ENCODE measurements around the gene CCDC138.

DNA sequence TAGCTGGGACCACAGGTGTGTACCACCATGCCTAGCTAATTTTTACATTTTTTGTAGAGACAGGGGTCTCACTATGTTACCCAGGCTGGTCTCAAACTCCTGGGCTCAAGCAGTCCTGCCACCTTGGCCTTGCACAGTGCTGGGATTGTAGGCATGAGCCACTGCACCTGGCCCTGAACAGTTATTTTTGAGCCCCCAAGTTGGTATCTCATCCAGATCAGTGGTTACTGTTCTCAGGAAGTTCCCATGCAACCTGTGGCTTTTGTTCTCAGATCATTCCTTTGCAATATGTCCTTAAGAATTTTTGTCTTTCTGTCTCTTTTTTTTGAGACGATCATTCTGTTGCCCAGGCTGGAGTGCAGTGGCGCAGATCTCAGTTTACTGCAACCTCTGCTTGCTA is 7.7 kb upstream of the CCDC138 start:
- TF ChIP-seq, protein P1, sequence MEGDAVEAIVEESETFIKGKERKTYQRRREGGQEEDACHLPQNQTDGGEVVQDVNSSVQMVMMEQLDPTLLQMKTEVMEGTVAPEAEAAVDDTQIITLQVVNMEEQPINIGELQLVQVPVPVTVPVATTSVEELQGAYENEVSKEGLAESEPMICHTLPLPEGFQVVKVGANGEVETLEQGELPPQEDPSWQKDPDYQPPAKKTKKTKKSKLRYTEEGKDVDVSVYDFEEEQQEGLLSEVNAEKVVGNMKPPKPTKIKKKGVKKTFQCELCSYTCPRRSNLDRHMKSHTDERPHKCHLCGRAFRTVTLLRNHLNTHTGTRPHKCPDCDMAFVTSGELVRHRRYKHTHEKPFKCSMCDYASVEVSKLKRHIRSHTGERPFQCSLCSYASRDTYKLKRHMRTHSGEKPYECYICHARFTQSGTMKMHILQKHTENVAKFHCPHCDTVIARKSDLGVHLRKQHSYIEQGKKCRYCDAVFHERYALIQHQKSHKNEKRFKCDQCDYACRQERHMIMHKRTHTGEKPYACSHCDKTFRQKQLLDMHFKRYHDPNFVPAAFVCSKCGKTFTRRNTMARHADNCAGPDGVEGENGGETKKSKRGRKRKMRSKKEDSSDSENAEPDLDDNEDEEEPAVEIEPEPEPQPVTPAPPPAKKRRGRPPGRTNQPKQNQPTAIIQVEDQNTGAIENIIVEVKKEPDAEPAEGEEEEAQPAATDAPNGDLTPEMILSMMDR (IDR thresholded peaks at IDR 0.05), result no peak
- no peak for TF ChIP-seq EP300 (IDR thresholded peaks at IDR 0.05)
